Measurements from ENCODE around the gene TBC1D17. TPM values are rescaled to one million over a fixed set of nuclear protein-coding genes. Genes with fewer than 3 reads are reported as not detected.

Gene TBC1D17
- 23.3 and 27.4 TPM in 2 replicates for total RNA-seq

GRCh38 chr19:49877020-49877878 is at the start of gene TBC1D17, which contains the start of gene AKT1S1:
TSS of gene TBC1D17 (plus strand) at chr19:49877702. CDS start at chr19:49877724, 22 bp downstream.
TSS of gene AKT1S1 (minus strand) at chr19:49877355. CDS start at chr19:49873295, 4,060 bp downstream.
- H3K4me3 ChIP-seq (ENCODE audit: low read depth, low read length) = peak within 1 kb of the TSS; percentile 95
- peak; percentile 100 for DNase-seq (ENCODE audit: low read depth)
- TF ChIP-seq CTCF (IDR thresholded peaks at IDR 0.05; ENCODE audit: insufficient read depth, low read depth, low read length) = no peak

- TF ChIP-seq CTCF (IDR thresholded peaks at IDR 0.05; ENCODE audit: insufficient read depth, low read depth, low read length) = no peak
- no peak overlapping the region for H3K4me3 ChIP-seq (ENCODE audit: low read depth, low read length)
- DNase-seq (ENCODE audit: low read depth) = no peak
Observed at GRCh38 chr19:49829200-49829599, 48.3 kb upstream of the TBC1D17 start.

GRCh38 chr19:49829721-49830120 is 47.8 kb upstream of the TBC1D17 start:
- no peak for TF ChIP-seq CTCF (IDR thresholded peaks at IDR 0.05; ENCODE audit: insufficient read depth, low read depth, low read length)
- no peak overlapping the region for H3K4me3 ChIP-seq (ENCODE audit: low read depth, low read length)
- no peak for DNase-seq (ENCODE audit: low read depth)

- H3K4me3 ChIP-seq (ENCODE audit: low read depth, low read length) = no peak overlapping the region
- TF ChIP-seq CTCF (IDR thresholded peaks at IDR 0.05; ENCODE audit: insufficient read depth, low read depth, low read length) = no peak
- no peak for DNase-seq (ENCODE audit: low read depth)
Observed at GRCh38 chr19:49830766-49831165, 46.7 kb upstream of the TBC1D17 start.

GRCh38 chr19:49831592-49831991 is 45.9 kb upstream of the TBC1D17 start:
- DNase-seq (ENCODE audit: low read depth) = no peak
- no peak overlapping the region for H3K4me3 ChIP-seq (ENCODE audit: low read depth, low read length)
- no peak for TF ChIP-seq CTCF (IDR thresholded peaks at IDR 0.05; ENCODE audit: insufficient read depth, low read depth, low read length)

GRCh38 chr19:49832556-49832955 is 44.9 kb upstream of the TBC1D17 start:
- H3K4me3 ChIP-seq (ENCODE audit: low read depth, low read length) = no peak overlapping the region
- TF ChIP-seq CTCF (IDR thresholded peaks at IDR 0.05; ENCODE audit: insufficient read depth, low read depth, low read length) = no peak
- no peak for DNase-seq (ENCODE audit: low read depth)

Data from fibroblast of villous mesenchyme (primary cell).